B cell (primary cell): Measurements from ENCODE around the gene SLC6A5.

ENCODE experiments used
- CTCF ChIP-seq: fragments of 200-600 bp; IDR thresholded peaks from one replicate; pipeline ENCODE4 v1.8.0; 2022; ENCODE audit warnings: antibody characterized with exemption, mild to moderate bottlenecking
- EZH2 ChIP-seq: IDR thresholded peaks from 2 replicates; pipeline ENCODE4 v1.6.1; 2012; ENCODE audit warnings: borderline replicate concordance, low read depth, mild to moderate bottlenecking, moderate library complexity, low read length; ENCODE audit not compliant: insufficient read depth, poor library complexity, severe bottlenecking

GRCh38 chr11:20634044-20634443, 34.6 kb downstream of the SLC6A5 start:
- TF ChIP-seq CTCF = no peak
- TF ChIP-seq EZH2 = no peak
